Posterior cingulate gyrus (tissue), 11 donors: Measurements from ENCODE around the gene VSIG8.

Source experiments
- DNase-seq, 10 donors: peaks; one replicate each; pipeline versions ENCODE4 v3.0.0 to v3.0.0-alpha.2; 2020 to 2021; ENCODE audit warnings: mixed read lengths in 3 of 10
- intact Hi-C: fragments of 100-400 bp; cut with DNase I; formaldehyde crosslinking; loops from one replicate; pipeline ENCODE4 v1.15.1; 2023

VSIG8 gene

GRCh38 chr1:159832309-159832708, 30.1 kb downstream of the VSIG8 start:
- DNase-seq, result no peak
- intact Hi-C loops, result no loop called here

GRCh38 chr1:159831412-159832141, 30.9 kb downstream of the VSIG8 start:
- DNase-seq, result no peak
- intact Hi-C loops, result no loop called here

GRCh38 chr1:159830722-159831121, 31.7 kb downstream of the VSIG8 start:
- intact Hi-C loops, result no loop called here
- DNase-seq, result no peak

- no peak for DNase-seq
- intact Hi-C loops, result no loop called here
Observed at GRCh38 chr1:159829822-159830465, 32.5 kb downstream of the VSIG8 start.

GRCh38 chr1:159829273-159829634, 33.2 kb downstream of the VSIG8 start:
- intact Hi-C loops, result no loop called here
- DNase-seq, result peak in 4 of 10 donors; percentile 17 to 43 (median 36)

GRCh38 chr1:159828581-159829272, 33.7 kb downstream of the VSIG8 start:
- DNase-seq, result no peak
- intact Hi-C loops, result no loop called here

GRCh38 chr1:159828176-159828575, 34.3 kb downstream of the VSIG8 start:
- intact Hi-C loops, result no loop called here
- DNase-seq, result no peak

GRCh38 chr1:159827549-159827948, 34.9 kb downstream of the VSIG8 start:
- intact Hi-C loops, result no loop called here
- no peak for DNase-seq

- intact Hi-C loops, result no loop called here
- DNase-seq, result no peak
Observed at GRCh38 chr1:159827102-159827490, 35.4 kb downstream of the VSIG8 start.

GRCh38 chr1:159826441-159827101, 35.9 kb downstream of the VSIG8 start, which contains the start of gene SLAMF8:
SLAMF8 (plus strand) TSS chr1:159826873; CDS start chr1:159826899, 26 bp downstream.
- intact Hi-C loops, result no loop called here
- DNase-seq, result peak in 2 of 10 donors; percentile 11 to 24

GRCh38 chr1:159825564-159825963, 36.9 kb downstream of the VSIG8 start:
- intact Hi-C loops, result no loop called here
- DNase-seq, result no peak

GRCh38 chr1:159823406-159823805, 39.1 kb downstream of the VSIG8 start:
- intact Hi-C loops, result no loop called here
- no peak for DNase-seq

- peak in 1 of 10 donors; percentile 47 for DNase-seq
- intact Hi-C loops, result no loop called here
Observed at GRCh38 chr1:159821171-159821867, 41.1 kb downstream of the VSIG8 start.

GRCh38 chr1:159817276-159818041, 45.0 kb downstream of the VSIG8 start:
- intact Hi-C loops, result no loop called here
- DNase-seq, result no peak

GRCh38 chr1:159815926-159816325, 46.5 kb downstream of the VSIG8 start:
- intact Hi-C loops, result no loop called here
- DNase-seq, result no peak

- intact Hi-C loops, result no loop called here
- no peak for DNase-seq
Observed at GRCh38 chr1:159804924-159805323, 57.5 kb downstream of the VSIG8 start.
